ENCODE data around the gene HDAC4.

HDAC4 gene

DNA sequence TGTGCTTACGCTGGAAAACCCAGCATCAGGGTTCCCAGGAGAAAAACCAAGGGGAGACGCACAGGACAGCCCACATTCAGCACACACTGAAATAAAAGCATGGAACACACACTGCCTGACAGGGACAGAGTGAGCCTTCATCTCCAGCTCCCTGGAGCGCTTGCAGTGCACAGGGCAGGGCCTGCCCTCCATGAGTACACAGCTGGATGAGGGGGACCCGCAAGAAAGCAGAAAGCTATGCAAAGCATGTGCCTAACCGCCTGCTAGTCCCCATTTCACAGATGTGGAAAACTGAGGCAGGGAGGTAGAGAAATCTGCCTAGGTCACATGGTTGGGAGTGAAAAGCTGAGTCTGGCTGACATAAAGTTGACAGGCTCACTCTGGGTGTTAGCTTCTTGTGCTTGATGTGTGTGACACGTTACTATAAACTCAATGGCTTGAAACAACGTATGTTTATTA lies 187.1 kb downstream of the HDAC4 start:
- no peak for FAIRE-seq
- DNase-seq (ENCODE audit: insufficient read length, low spot score) = no peak

GRCh38 chr2:239212929-239213642 lies 187.7 kb downstream of the HDAC4 start:
- DNase-seq (ENCODE audit: insufficient read length, low spot score) (no peak), FAIRE-seq (no peak)

DNA sequence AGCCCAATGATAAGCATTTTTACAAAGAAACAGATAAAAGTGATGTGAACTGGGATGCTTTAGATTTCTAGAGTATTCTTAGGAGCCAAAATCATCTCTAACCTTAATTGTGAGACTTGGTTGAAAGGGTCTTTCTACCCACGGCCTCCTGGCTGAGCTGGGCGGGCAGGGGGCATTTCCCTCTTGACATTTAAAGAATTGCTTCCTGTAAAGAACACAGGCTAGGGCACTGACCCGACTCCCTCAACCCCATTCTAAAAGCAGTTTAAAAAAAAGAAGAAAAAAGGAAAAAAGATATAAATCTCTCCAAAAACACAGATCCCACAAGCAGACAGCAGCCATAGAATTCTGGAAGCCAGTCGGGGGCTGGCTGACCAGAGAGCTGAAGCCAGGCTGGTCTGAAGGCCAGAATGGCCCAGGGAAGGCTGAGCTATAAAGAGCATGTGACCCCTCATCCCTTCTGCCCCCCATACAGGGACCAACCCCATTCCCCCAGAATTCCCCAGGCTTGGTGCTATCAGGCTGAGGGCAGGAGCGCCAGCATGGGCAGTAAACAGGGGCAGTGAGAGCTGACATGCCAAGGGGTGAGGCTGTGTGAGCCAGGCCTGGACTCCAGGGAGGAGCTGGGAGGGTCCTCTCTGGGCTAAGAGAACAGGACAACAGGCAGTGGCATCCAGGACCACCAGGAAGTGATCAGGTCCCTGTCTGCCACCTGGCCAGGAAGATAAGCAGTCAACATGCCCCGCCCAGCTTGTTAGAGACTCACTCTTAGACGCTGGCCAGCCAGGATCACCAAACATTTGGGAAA lies 188.5 kb downstream of the HDAC4 start:
- DNase-seq (ENCODE audit: insufficient read length, low spot score) (no peak), FAIRE-seq (no peak)

DNA sequence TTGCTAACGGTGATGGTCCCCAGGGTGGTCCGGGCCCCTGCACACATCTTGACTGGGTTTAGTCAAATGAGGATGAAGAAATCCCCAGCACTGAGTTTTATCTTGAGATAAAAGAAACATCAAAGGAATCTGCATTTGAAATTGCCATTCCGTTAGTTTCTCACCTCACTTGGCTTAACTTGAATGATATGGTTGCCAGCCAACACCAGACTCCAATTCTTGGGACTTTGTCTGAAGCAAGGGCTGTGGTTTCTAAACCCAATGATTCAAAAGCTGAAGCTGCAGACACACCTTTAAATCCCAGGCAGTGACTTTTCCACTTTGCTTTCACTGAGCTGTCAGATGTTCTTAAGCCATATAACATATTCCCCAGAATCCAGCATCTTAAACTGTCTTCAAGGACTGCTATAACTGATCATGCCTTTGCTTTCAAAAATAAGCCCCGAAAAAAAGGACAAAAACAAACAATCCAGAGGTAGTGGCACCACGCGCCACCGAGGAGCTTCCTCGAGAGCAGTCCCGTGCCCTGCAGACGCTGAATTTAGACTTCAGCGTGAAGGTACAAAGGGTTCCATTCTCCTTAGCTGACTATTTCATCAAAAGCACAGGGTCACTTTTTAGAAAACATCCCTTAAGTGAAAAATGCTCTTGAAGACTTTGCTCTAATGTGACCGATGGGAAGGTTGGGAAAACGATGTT lies 189.3 kb downstream of the HDAC4 start:
- FAIRE-seq (no peak), DNase-seq (ENCODE audit: insufficient read length, low spot score) (no peak)

GRCh38 chr2:239209783-239210182 lies 191.0 kb downstream of the HDAC4 start:
- DNase-seq (ENCODE audit: insufficient read length, low spot score) (no peak), FAIRE-seq (no peak)

DNA sequence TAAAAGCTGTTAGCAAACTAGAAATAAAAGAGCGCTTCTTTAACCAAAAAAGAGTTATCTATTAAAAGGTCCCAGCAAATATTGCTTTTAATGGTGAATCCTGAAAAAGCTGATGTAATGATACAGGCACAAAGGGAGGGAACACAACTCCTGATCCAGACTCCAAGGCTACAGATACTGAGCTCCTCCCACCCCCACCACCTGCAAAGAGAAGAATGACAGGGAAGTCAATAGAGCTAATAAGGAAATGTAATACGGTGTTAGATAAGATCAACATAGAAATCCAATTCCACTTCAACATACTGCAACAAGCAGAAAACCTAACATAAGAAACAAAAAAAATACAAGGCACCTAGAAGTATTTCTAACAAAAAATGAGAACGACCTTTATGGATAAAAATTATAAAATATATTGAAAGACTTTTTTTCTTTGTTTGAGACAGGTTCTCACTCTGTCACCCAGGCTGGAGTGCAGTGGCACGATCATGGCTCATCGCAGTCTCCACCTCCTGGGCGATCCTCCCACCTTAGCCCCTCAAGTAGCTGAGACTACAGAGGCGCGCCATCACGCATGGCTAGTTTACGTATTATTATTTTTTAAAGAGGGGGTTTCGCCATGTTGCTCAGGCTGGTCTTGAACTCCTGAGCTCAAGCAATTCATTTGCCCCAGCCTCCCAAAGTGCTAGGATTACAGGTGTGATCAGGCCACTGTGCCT lies 192.2 kb downstream of the HDAC4 start:
- FAIRE-seq (no peak), DNase-seq (ENCODE audit: insufficient read length, low spot score) (no peak)

- FAIRE-seq (no peak), DNase-seq (ENCODE audit: insufficient read length, low spot score) (no peak)
These were observed 194.0 kb downstream of the HDAC4 start for GRCh38 chr2:239206851-239207250.

DNA sequence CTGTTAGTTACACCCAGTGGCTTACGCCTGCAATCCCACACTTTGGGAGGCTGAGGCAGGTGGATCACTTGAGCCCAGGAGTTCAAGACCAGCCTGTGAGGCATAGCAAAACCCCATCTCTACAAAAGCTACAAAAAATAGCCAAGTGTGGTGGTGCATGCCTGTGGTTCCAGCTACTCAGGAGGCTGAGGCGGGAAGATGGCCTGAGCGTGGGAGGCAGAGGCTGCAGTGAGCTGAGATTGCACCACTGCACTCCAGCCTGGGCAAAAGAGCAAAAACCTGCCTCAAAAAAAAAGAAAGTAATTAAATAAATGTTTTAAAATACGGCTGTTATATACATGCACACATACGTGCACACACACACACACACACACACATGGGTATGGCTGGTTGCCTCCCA lies 194.8 kb downstream of the HDAC4 start:
- DNase-seq (ENCODE audit: insufficient read length, low spot score) = no peak
- FAIRE-seq = no peak

DNA sequence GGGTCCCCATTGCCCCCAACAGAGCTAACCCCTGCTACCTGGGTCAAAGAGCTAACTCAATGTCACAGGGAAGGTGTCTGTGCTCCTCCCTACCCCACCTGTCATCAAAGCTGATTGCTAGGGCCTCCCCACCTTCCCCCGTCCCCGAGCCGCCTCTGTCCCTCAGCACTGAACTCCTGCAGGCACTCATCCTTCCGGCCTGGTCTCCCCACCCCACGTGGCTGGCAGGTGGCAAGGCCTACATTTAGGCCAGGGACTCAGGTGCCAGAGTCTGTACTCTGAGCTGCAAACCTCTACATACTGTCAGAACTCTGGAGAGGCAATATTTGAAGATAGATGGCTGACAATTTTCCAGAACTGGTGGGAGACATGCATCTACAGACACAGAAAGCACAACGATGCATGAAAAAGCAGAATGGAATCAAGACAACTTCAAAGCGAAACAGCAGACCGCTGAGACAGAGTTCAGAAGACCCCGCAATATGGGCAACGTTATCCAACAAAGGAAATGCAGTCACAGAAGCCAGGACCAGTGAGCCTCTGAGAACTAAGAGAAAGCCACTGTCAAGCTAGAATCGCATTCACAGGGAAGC lies 195.8 kb downstream of the HDAC4 start:
- FAIRE-seq (no peak), DNase-seq (ENCODE audit: insufficient read length, low spot score) (no peak)

DNA sequence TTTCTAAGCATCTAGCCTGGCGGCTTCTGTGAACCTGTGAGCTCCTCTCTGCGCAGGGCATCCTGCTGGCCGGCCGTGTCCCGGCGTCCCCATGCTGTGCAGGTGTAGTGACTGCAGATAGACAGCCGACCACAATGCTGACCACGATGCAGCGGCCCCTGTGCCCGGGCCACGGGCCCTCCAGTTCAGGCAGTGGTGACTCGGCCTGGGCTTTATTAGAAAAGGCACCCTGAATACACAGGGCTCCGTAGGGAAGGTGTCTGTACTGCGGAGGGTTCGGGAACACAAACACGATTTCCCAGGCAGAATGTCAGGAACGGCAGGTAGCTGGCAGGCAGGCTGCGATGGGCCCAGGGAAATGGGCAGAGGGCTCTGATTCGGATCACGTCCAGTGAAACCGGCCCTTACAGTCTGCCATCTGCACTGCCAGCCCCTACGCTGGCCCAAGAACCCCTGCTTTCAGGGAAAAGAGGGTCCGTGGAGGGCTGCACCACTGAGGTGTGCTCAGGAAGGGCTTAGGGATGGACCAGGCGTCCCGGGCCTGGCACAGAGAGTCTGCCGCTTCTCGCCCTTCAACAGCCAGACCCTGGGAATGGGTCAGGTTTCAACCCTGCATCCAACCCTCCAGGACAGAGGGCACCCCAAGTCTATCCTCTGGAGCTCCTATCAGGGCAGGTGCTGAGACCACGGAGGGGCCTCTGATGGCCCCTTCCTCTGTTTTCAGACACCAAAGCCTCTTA lies 196.5 kb downstream of the HDAC4 start:
- DNase-seq (ENCODE audit: insufficient read length, low spot score) (no peak), FAIRE-seq (no peak)

- DNase-seq (ENCODE audit: insufficient read length, low spot score) (no peak), FAIRE-seq (no peak)
These were observed 197.2 kb downstream of the HDAC4 start for GRCh38 chr2:239203443-239204135.

DNA sequence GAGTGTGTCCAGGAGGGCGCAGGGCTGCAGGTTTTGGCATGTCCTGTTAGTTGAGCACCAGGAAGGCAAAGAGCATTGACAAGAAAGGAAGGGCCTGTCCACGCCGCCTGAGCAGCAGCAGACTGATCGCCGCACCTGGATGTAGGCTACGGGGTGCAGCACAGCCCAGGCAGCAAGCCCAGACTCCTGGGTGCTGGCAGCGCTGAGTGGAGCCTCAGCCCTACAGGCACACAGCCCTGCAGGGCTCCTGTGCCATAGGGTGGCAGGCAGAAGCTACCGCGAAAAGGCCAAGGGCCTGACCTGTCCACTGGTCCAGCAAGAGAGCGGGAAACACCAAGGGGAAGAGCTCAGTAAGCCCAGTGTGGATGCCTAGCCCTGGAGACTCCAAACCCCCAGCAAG lies 198.0 kb downstream of the HDAC4 start:
- DNase-seq (ENCODE audit: insufficient read length, low spot score) (no peak), FAIRE-seq (no peak)

GRCh38 chr2:239202343-239202742 lies 198.5 kb downstream of the HDAC4 start:
- FAIRE-seq (no peak), DNase-seq (ENCODE audit: insufficient read length, low spot score) (no peak)

DNA sequence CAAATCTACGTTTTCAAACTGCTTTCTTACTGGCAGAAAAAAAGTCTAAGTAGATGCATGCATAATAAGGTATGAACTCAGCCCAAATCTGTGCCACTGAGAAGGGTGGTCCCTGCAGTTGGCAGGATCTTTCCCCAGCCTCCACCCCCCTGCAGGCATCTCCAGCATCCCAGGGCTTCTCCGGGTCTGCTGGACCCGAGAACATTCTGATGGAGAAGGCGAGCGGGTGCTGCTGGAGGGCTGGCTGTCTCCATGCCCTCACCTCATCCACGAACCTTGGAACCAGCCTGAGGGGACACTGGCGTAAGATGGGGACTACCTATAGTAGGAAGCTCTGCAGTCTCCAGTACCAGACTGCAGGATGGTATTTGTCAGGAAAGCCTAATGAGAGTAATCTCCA lies 198.9 kb downstream of the HDAC4 start:
- DNase-seq (ENCODE audit: insufficient read length, low spot score) (no peak), FAIRE-seq (no peak)

DNA sequence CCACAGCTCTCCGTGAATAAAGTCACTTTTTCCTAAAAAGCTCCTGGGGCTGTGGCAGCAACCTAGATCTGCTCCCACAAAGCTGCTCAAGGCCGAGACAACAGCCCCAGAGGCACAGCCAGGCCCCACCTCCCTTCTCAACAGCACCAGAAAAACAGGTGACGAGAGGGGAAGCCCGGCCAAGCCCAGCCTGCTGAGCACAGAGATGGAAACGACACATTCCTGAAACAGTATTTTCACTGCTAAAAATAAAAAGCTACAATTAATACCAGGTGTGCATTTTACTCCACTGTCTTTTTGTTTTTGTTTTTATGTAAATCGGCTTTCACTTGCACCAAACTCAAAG lies 199.3 kb downstream of the HDAC4 start:
- no peak for DNase-seq (ENCODE audit: insufficient read length, low spot score)

DNA sequence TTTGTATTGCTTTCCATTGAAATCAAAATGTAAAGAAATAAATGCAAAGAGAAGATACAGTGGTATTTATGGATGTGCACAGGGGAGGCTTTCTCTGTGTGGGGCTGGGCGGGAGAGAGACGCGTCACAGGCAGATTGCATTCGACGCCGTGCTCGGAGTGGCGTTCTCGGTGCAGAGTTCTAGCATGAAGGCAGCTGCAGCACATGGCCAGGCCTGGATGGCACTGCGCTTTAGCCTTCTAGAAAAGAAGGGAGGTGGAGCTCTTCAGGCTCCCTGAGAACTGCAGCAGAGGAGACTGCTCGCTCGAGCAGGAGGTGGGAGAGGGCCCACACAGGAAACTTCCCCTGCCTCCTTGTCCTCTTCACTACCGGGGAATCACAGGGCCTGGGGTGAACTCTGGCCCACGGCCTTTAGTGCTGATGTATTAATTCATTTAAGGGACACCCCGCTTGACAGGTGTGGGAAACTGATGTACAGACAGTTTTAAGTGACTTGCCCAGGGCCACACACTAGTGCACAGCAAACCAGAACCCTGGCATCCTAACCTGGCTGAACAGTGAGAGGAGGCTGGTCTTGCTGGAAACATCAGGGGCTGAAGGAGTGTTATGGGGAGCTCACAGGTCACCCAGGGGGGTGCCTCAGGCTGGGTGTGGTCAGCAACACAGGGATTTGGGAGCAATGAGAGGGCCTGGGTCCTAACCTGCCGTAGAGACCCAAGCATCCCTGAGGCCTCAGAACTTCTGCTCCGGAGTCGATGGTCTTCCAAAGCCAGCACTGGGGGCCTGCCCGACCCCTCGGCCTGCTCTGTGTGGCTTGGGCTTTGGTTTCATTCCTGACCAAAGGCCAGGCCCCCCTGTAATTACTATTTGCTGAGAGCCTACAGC lies 199.9 kb downstream of the HDAC4 start:
- no peak for DNase-seq (ENCODE audit: insufficient read length, low spot score)
- no peak for FAIRE-seq

More for the DNA sequence above, 199.3 kb downstream of the HDAC4 start:
- FAIRE-seq = no peak

GRCh38 chr2:239199041-239199768 lies 201.6 kb downstream of the HDAC4 start:
- FAIRE-seq (no peak), DNase-seq (ENCODE audit: insufficient read length, low spot score) (no peak)

GRCh38 chr2:239198221-239198620 lies 202.6 kb downstream of the HDAC4 start:
- FAIRE-seq (no peak), DNase-seq (ENCODE audit: insufficient read length, low spot score) (no peak)

All from GM19239 (cell line).